B cell (primary cell): ENCODE data around the gene PXMP2. TPM values are rescaled to one million over a fixed set of nuclear protein-coding genes. Genes with fewer than 3 reads are reported as not detected.

ENCODE experiments used
- ATAC-seq: fragments of 200-7000 bp; cut with Tn5 transposase; one replicate; pipeline ENCODE4 v1.10.0; 2021; ENCODE audit warnings: low read depth, mild to moderate bottlenecking, moderate number of reproducible peaks, moderate library complexity
- CTCF ChIA-PET: fragments of 350-600 bp; sonication (Branson Sonifier 250); formaldehyde crosslinking; loops from one replicate; lab custom pipeline; 2021; ENCODE audit warnings: antibody characterized with exemption, inconsistent platforms; lab: Charles Lee
- POLR2A ChIA-PET: fragments of 350-600 bp; sonication (Branson Sonifier 250); formaldehyde crosslinking; loops from one replicate; lab custom pipeline; 2021; ENCODE audit warnings: antibody characterized with exemption; lab: Charles Lee
- DNase-seq: peaks from one replicate; pipeline ENCODE4 v3.0.0; 2013
- H2AFZ ChIP-seq: 2 replicates; pipeline ENCODE4 v1.6.1; 2012; ENCODE audit warnings: mild to moderate bottlenecking, low read depth, low read length; ENCODE audit not compliant: insufficient read depth, poor library complexity, severe bottlenecking
- H3K27ac ChIP-seq, 2 donors: 1 replicate in 1 of 2; 2 replicates in 1 of 2; pipeline ENCODE4 v1.5.1; 2012 to 2013; ENCODE audit warnings: low read length in 2 of 2, mild to moderate bottlenecking in 2 of 2, moderate library complexity in 1 of 2
- H3K27me3 ChIP-seq, 4 experiments: fragments of 200-600 bp in 1 of 4; sonication (generic) in 1 of 4; replicated peaks in 1 of 4; 1 replicate in 2 of 4; 2 replicates in 2 of 4; pipeline versions ENCODE4 v1.6.1 to v1.7.0; 2013 to 2016; ENCODE audit warnings: low read length in 3 of 4, mild to moderate bottlenecking in 2 of 4, mixed read lengths in 1 of 4, moderate library complexity in 1 of 4; ENCODE audit not compliant: insufficient read depth in 4 of 4, control insufficient read depth in 3 of 4; ENCODE audit errors: control extremely low read depth in 1 of 4
- H3K36me3 ChIP-seq, 2 experiments: replicated peaks in 1 of 2; 1 replicate in 1 of 2; 2 replicates in 1 of 2; pipeline versions ENCODE4 v1.6.1 to v1.7.1; 2013; ENCODE audit warnings: low read length in 1 of 2; ENCODE audit not compliant: insufficient read depth in 2 of 2, control insufficient read depth in 1 of 2; ENCODE audit errors: control extremely low read depth in 1 of 2, extremely low read depth in 1 of 2
- H3K4me1 ChIP-seq, 2 donors: fragments of 200-600 bp in 1 of 2; sonication (generic) in 1 of 2; 1 replicate in 1 of 2; 2 replicates in 1 of 2; pipeline versions ENCODE4 v1.5.1 to v1.6.1; 2013 to 2017; ENCODE audit warnings: low read length in 2 of 2; ENCODE audit not compliant: control insufficient read depth in 2 of 2, insufficient read depth in 2 of 2
- H3K4me2 ChIP-seq: replicated peaks from 2 replicates; pipeline ENCODE3; 2012; ENCODE audit warnings: mild to moderate bottlenecking, low read depth, low read length; ENCODE audit not compliant: poor library complexity, severe bottlenecking
- H3K4me3 ChIP-seq, 5 experiments: fragments of 200-600 bp in 1 of 5; sonication (generic) in 1 of 5; 1 replicate in 3 of 5; 2 replicates in 2 of 5; pipeline versions ENCODE4 v1.5.1 to v1.7.0; 2011 to 2016; ENCODE audit warnings: low read length in 4 of 5, mild to moderate bottlenecking in 4 of 5, low read depth in 2 of 5, control low read depth in 1 of 5, moderate library complexity in 1 of 5; ENCODE audit not compliant: insufficient read depth in 1 of 5; ENCODE audit errors: control extremely low read depth in 1 of 5, extremely low read depth in 1 of 5
- H3K79me2 ChIP-seq: fragments of 200-600 bp; sonication (generic); one replicate; pipeline ENCODE4 v1.6.0; 2016; ENCODE audit warnings: low read length; ENCODE audit not compliant: control insufficient read depth, insufficient read depth
- H3K9ac ChIP-seq: fragments of 200-600 bp; sonication (generic); 2 replicates; pipeline ENCODE4 v1.6.1; 2017; ENCODE audit warnings: mild to moderate bottlenecking, low read length, moderate library complexity
- H3K9me3 ChIP-seq, 3 donors: one replicate each; pipeline versions ENCODE4 v1.6.1 to v1.7.1; 2013; ENCODE audit warnings: low read length in 2 of 3; ENCODE audit not compliant: control insufficient read depth in 2 of 3, insufficient read depth in 1 of 3; ENCODE audit errors: control extremely low read depth in 1 of 3
- H4K20me1 ChIP-seq: 2 replicates; pipeline ENCODE4 v1.6.0; 2012; ENCODE audit warnings: mild to moderate bottlenecking, low read length; ENCODE audit not compliant: insufficient read depth, control insufficient read depth, poor library complexity, severe bottlenecking
- H3K27ac Mint-ChIP-seq: one replicate; pipeline ENCODE4 v1.8.0; 2021; ENCODE audit warnings: mixed read lengths
- H3K27me3 Mint-ChIP-seq: one replicate; pipeline ENCODE4 v1.8.0; 2021; ENCODE audit warnings: mixed read lengths
- H3K4me1 Mint-ChIP-seq: one replicate; pipeline ENCODE4 v1.8.0; 2021; ENCODE audit warnings: mixed read lengths
- H3K4me3 Mint-ChIP-seq: one replicate; pipeline ENCODE4 v1.8.0; 2021; ENCODE audit warnings: mixed read lengths
- H3K9me3 Mint-ChIP-seq: one replicate; pipeline ENCODE4 v1.8.0; 2022; ENCODE audit warnings: mixed read lengths; ENCODE audit not compliant: insufficient read depth
- CTCF ChIP-seq: fragments of 200-600 bp; IDR thresholded peaks from one replicate; pipeline ENCODE4 v1.8.0; 2022; ENCODE audit warnings: antibody characterized with exemption, mild to moderate bottlenecking
- EZH2 ChIP-seq: IDR thresholded peaks from 2 replicates; pipeline ENCODE4 v1.6.1; 2012; ENCODE audit warnings: borderline replicate concordance, low read depth, mild to moderate bottlenecking, moderate library complexity, low read length; ENCODE audit not compliant: insufficient read depth, poor library complexity, severe bottlenecking
- WGBS: methylation state at CpG from one replicate; pipeline ENCODE4 v1.1.5; 2013; ENCODE audit warnings: missing lambda C conversion rate; ENCODE audit not compliant: insufficient coverage; 5-methylcytosine and 5-hydroxymethylcytosine counted together
- intact Hi-C: fragments of 100-400 bp; cut with micrococcal nuclease; formaldehyde crosslinking; loops from one replicate; pipeline ENCODE4 v1.10.0; 2022
- polyA plus RNA-seq: library from polyadenylated mRNA; depleted of rRNA; stranded (reverse); fragments of >200 nt; gene quantifications from 2 replicates; pipeline ENCODE4 v1.2.3, GENCODE V29; 2012
- total RNA-seq, 2 donors: library from RNA; stranded (reverse); fragments of 120-200 nt in 1 of 2; gene quantifications; 1 replicate in 1 of 2; 2 replicates in 1 of 2; pipeline versions ENCODE4 v1.2.3 to v1.2.4, GENCODE V29; 2013 to 2022

PXMP2 gene
- total and polyA plus RNA-seq, 2 donors (not counting 1 experiment from before 2014, with no cell fraction given): 4.3 to 10.2 TPM

- Mint-ChIP-seq H3K4me1 (no peaks in the 10 kb centered on the region), H3K4me3 (no peak overlapping the region), H3K27me3 (no peaks in the 10 kb centered on the region), H3K9me3 (no peaks in the 10 kb centered on the region), H3K27ac (no peak overlapping the region)
- Histone ChIP-seq H3K4me3 (no peak overlapping the region), H3K27me3 (no peaks in the 10 kb centered on the region), H3K9me3 (no peaks in the 10 kb centered on the region), H2AFZ (no peak overlapping the region), H3K79me2 (peaks cover 23% of the 10 kb centered on the region), H3K36me3 (peaks cover 2 to 64% of the 10 kb centered on the region in 2 experiments), H3K9ac (no peak overlapping the region), H4K20me1 (peaks cover 44% of the 10 kb centered on the region), H3K4me2 (no peak overlapping the region), H3K4me1 (no peaks in the 10 kb centered on the region), H3K27ac (no peak overlapping the region)
- TF ChIP-seq CTCF (no peak), EZH2 (no peak)
- intact Hi-C loops: no loop called here
- no peak for DNase-seq
- ChIA-PET POLR2A (no interaction called here), CTCF (no interaction called here)
- WGBS: 94% methylated on average over 12 of the region's 12 CpGs
- ATAC-seq: no peak
Observed at GRCh38 chr12:132719954-132720324, 32.6 kb downstream of the PXMP2 start.

GRCh38 chr12:132720606-132721345 is 33.4 kb downstream of the PXMP2 start:
- no peak overlapping the region for H2AFZ ChIP-seq
- ATAC-seq: no peak
- no peak overlapping the region for H3K4me2 ChIP-seq
- H3K27me3 ChIP-seq: no peaks in the 10 kb centered on the region
- no peak for DNase-seq
- H3K27ac ChIP-seq: no peak overlapping the region
- H3K9ac ChIP-seq: no peak overlapping the region
- Mint-ChIP-seq H3K4me1 (no peaks in the 10 kb centered on the region), H3K4me3 (no peak overlapping the region), H3K27me3 (no peaks in the 10 kb centered on the region), H3K27ac (no peak overlapping the region), H3K9me3 (no peaks in the 10 kb centered on the region)
- H4K20me1 ChIP-seq: peaks cover 41% of the 10 kb centered on the region
- ChIA-PET CTCF (no interaction called here), POLR2A (no interaction called here)
- TF ChIP-seq EZH2 (no peak), CTCF (no peak)
- H3K36me3 ChIP-seq: peaks cover 2 to 69% of the 10 kb centered on the region in 2 experiments
- intact Hi-C loops: no loop called here
- 97% methylated on average over 23 of the region's 25 CpGs for WGBS
- no peaks in the 10 kb centered on the region for H3K9me3 ChIP-seq
- H3K4me3 ChIP-seq: no peak overlapping the region
- H3K4me1 ChIP-seq: no peaks in the 10 kb centered on the region
- peaks cover 17% of the 10 kb centered on the region for H3K79me2 ChIP-seq
